ENCODE results near the gene LRMDA. TPM values are rescaled to one million over a fixed set of nuclear protein-coding genes. Genes with fewer than 3 reads are reported as not detected.

Gene LRMDA
- total RNA-seq, 1 experiment from 2014 or later = 1.2 TPM

- no peaks in the 10 kb centered on the region for H3K36me3 ChIP-seq (ENCODE audit: low read depth, low read length)
- ATAC-seq = no peak
- POLR2A ChIA-PET (ENCODE audit: unreplicated experiment) = no interaction called here
- no peak overlapping the region for H3K9ac ChIP-seq (ENCODE audit: low read length)
- H3K27ac ChIP-seq (ENCODE audit: low read length) = no peak overlapping the region
- TF ChIP-seq EZH2phosphoT487 (IDR thresholded peaks at IDR 0.05; ENCODE audit: borderline replicate concordance, low read length) (no peak), EZH2 (IDR thresholded peaks at IDR 0.05; ENCODE audit: low read length, unreplicated experiment) (no peak), CTCF (conservative IDR thresholded peaks at IDR 0.05; ENCODE audit: low read depth, low read length) (no peak)
- 0 out of 2 replicates have a peak, but pooled peaks cover 4% of the 10 kb centered on the region for H3K4me1 ChIP-seq (ENCODE audit: insufficient read depth, low read length)
- no peaks in the 10 kb centered on the region for H3K79me2 ChIP-seq (ENCODE audit: low read length)
- no peak overlapping the region for H3K4me2 ChIP-seq (ENCODE audit: low read length)
- CTCF ChIA-PET = no interaction called here
- no peak overlapping the region for H3K4me3 ChIP-seq (ENCODE audit: low read length)
- no peaks in the 10 kb centered on the region for H4K20me1 ChIP-seq (ENCODE audit: low read length)
- intact Hi-C loops (cut with micrococcal nuclease) = no loop called here
- H3K9me2 ChIP-seq (replicated peaks; ENCODE audit: low read length) = no peaks in the 10 kb centered on the region
- no peaks in the 10 kb centered on the region for H3K9me3 ChIP-seq (ENCODE audit: low read length)
- peaks cover 33% of the 10 kb centered on the region; the same call in 1 of the 2 replicates for H3K27me3 ChIP-seq (ENCODE audit: low read length)
- no TSS peak for BruUV-seq (replicated peaks)
- H3F3A ChIP-seq (ENCODE audit: low read length, unreplicated experiment) = no peaks in the 10 kb centered on the region
- DNase-seq = no peak
- H2AFZ ChIP-seq (ENCODE audit: low read length) = no peak overlapping the region
These were observed 68.2 kb downstream of the LRMDA start for GRCh38 chr10:75499556-75500160.

- no peak overlapping the region for H3K27ac ChIP-seq (ENCODE audit: low read length)
- 0 out of 2 replicates have a peak, but pooled peaks cover 4% of the 10 kb centered on the region for H3K4me1 ChIP-seq (ENCODE audit: insufficient read depth, low read length)
- peaks cover 19% of the 10 kb centered on the region; the same call in 1 of the 2 replicates for H3K27me3 ChIP-seq (ENCODE audit: low read length)
- TF ChIP-seq EZH2phosphoT487 (IDR thresholded peaks at IDR 0.05; ENCODE audit: borderline replicate concordance, low read length) = no peak
- no peak for TF ChIP-seq CTCF (conservative IDR thresholded peaks at IDR 0.05; ENCODE audit: low read depth, low read length)
- TF ChIP-seq EZH2 (IDR thresholded peaks at IDR 0.05; ENCODE audit: low read length, unreplicated experiment) = no peak
- ChIA-PET CTCF (no interaction called here), POLR2A (ENCODE audit: unreplicated experiment) (no interaction called here)
- H2AFZ ChIP-seq (ENCODE audit: low read length) = no peak overlapping the region
- H3F3A ChIP-seq (ENCODE audit: low read length, unreplicated experiment) = no peaks in the 10 kb centered on the region
- no peaks in the 10 kb centered on the region for H3K9me3 ChIP-seq (ENCODE audit: low read length)
- ATAC-seq (peak; percentile 30), DNase-seq (peak; percentile 40)
- H3K36me3 ChIP-seq (ENCODE audit: low read depth, low read length) = no peaks in the 10 kb centered on the region
- H3K4me3 ChIP-seq (ENCODE audit: low read length) = no peak overlapping the region
- intact Hi-C loops (cut with micrococcal nuclease) = no loop called here
- no peaks in the 10 kb centered on the region for H4K20me1 ChIP-seq (ENCODE audit: low read length)
- H3K9ac ChIP-seq (ENCODE audit: low read length) = no peak overlapping the region
- BruUV-seq (replicated peaks) = no TSS peak
- no peaks in the 10 kb centered on the region for H3K79me2 ChIP-seq (ENCODE audit: low read length)
- H3K4me2 ChIP-seq (ENCODE audit: low read length) = no peak overlapping the region
- H3K9me2 ChIP-seq (replicated peaks; ENCODE audit: low read length) = no peaks in the 10 kb centered on the region
These were observed 71.0 kb downstream of the LRMDA start for GRCh38 chr10:75502389-75502788.

- BruUV-seq (replicated peaks) = no TSS peak
- Histone ChIP-seq H3K36me3 (ENCODE audit: low read depth, low read length) (no peaks in the 10 kb centered on the region), H3K4me1 (ENCODE audit: insufficient read depth, low read length) (peaks cover 7% of the 10 kb centered on the region), H3K27ac (ENCODE audit: low read length) (no peak overlapping the region), H4K20me1 (ENCODE audit: low read length) (no peaks in the 10 kb centered on the region), H3K9me3 (ENCODE audit: low read length) (no peaks in the 10 kb centered on the region), H3K4me2 (ENCODE audit: low read length) (no peak overlapping the region), H3K79me2 (ENCODE audit: low read length) (no peaks in the 10 kb centered on the region), H3F3A (ENCODE audit: low read length, unreplicated experiment) (no peaks in the 10 kb centered on the region), H3K4me3 (ENCODE audit: low read length) (no peak overlapping the region), H3K9me2 (replicated peaks; ENCODE audit: low read length) (no peaks in the 10 kb centered on the region), H2AFZ (ENCODE audit: low read length) (no peak overlapping the region), H3K27me3 (ENCODE audit: low read length) (peaks cover 15% of the 10 kb centered on the region; the same call in 1 of the 2 replicates), H3K9ac (ENCODE audit: low read length) (no peak overlapping the region)
- intact Hi-C loops (cut with micrococcal nuclease) = no loop called here
- DNase-seq = no peak
- ChIA-PET POLR2A (ENCODE audit: unreplicated experiment) (no interaction called here), CTCF (no interaction called here)
- TF ChIP-seq CTCF (conservative IDR thresholded peaks at IDR 0.05; ENCODE audit: low read depth, low read length) (no peak), EZH2 (IDR thresholded peaks at IDR 0.05; ENCODE audit: low read length, unreplicated experiment) (no peak), EZH2phosphoT487 (IDR thresholded peaks at IDR 0.05; ENCODE audit: borderline replicate concordance, low read length) (no peak)
- ATAC-seq = no peak
These were observed 71.4 kb downstream of the LRMDA start for GRCh38 chr10:75502838-75503237.
